ENCODE data around the gene POP7.

- TF ChIP-seq CTCF (IDR thresholded peaks at IDR 0.05) (no peak), ZFX (IDR thresholded peaks at IDR 0.05; ENCODE audit: borderline replicate concordance) (no peak)
These were observed 21.3 kb downstream of the POP7 start for GRCh38 chr7:100726996-100727761.
